Measurements from ENCODE around the gene FGFR3.

FGFR3 gene

GRCh38 chr4:1756079-1756478, 37.0 kb upstream of the FGFR3 start:
- no peak for DNase-seq

- DNase-seq, result no peak
These were observed 36.0 kb upstream of the FGFR3 start for GRCh38 chr4:1756893-1757779.

GRCh38 chr4:1757836-1758235, 35.3 kb upstream of the FGFR3 start:
- no peak for DNase-seq

GRCh38 chr4:1758306-1759121, 34.6 kb upstream of the FGFR3 start:
- DNase-seq, result no peak

GRCh38 chr4:1759170-1759817, 33.8 kb upstream of the FGFR3 start:
- DNase-seq, result no peak

GRCh38 chr4:1759818-1760223, 33.3 kb upstream of the FGFR3 start:
- no peak for DNase-seq

GRCh38 chr4:1760521-1761071, 32.5 kb upstream of the FGFR3 start:
- peak in 1 of 58 donors; percentile 47 for DNase-seq

- no peak for DNase-seq
These were observed 31.9 kb upstream of the FGFR3 start for GRCh38 chr4:1761130-1761689.

- no peak for DNase-seq
These were observed 30.7 kb upstream of the FGFR3 start for GRCh38 chr4:1762264-1763010.

- DNase-seq, result peak in 1 of 58 donors; percentile 59
These were observed 30.0 kb upstream of the FGFR3 start for GRCh38 chr4:1763070-1763549.

- peak in 40 of 58 donors; percentile 14 to 72 (median 44) for DNase-seq
These were observed 29.5 kb upstream of the FGFR3 start for GRCh38 chr4:1763550-1764080.

GRCh38 chr4:1764670-1765069, 28.4 kb upstream of the FGFR3 start:
- DNase-seq, result no peak

GRCh38 chr4:1765409-1766072, 27.6 kb upstream of the FGFR3 start:
- no peak for DNase-seq

- peak in 4 of 58 donors; percentile 12 to 43 (median 34) for DNase-seq
These were observed 26.7 kb upstream of the FGFR3 start for GRCh38 chr4:1766106-1767060.

GRCh38 chr4:1767061-1767769, 25.9 kb upstream of the FGFR3 start:
- peak in 28 of 58 donors; percentile 10 to 72 (median 42) for DNase-seq

GRCh38 chr4:1767770-1768366, 25.2 kb upstream of the FGFR3 start:
- DNase-seq, result no peak
